Measurements from ENCODE around the gene PLCB4.

PLCB4 gene

DNA sequence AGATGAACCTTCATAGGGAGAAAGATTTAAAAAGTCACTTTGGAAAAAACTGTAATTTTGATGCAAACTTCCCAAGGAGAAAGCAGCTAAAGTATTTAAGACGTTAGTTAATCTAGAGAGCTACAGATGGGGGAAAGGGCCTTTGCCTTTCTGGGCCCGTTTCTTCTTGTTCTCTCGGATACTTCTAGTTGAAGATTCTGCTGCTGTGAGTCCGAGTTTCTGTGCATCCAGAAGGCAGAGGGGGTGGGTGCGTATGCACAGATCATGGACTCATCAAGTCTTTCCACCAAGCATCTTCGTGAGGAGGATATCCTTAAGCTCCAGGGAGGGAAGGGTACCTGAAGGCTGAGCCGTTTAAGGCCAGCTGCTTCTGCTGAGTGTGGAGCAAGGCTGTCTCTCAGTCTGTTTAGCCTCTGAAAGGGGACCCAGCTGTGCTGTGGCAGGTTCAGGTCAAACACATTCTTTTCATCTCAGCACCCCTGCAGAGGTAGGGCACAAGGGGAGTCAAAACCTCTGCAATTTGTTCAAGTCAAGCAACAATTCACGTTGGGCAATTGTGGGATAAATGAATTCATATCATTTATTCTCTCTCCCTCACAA, 449.8 kb downstream of the PLCB4 start:
- in situ Hi-C loops (cut with HindIII; ENCODE audit: low pct_ligation_motif_present, low pct_unique_long_range_greater_than_20kb, low sequenced_read_pairs): no loop called here
- DNase-seq: no peak

- in situ Hi-C loops (cut with HindIII; ENCODE audit: low pct_ligation_motif_present, low pct_unique_long_range_greater_than_20kb, low sequenced_read_pairs): no loop called here
- DNase-seq: no peak
These were observed 451.2 kb downstream of the PLCB4 start for GRCh38 chr20:9520086-9520485.

GRCh38 chr20:9523636-9524035, 454.7 kb downstream of the PLCB4 start:
- no peak for DNase-seq
- in situ Hi-C loops (cut with HindIII; ENCODE audit: low pct_ligation_motif_present, low pct_unique_long_range_greater_than_20kb, low sequenced_read_pairs): no loop called here

Measured in ACHN (cell line).